ENCODE results near the gene HYI. TPM values are rescaled to one million over a fixed set of nuclear protein-coding genes. Genes with fewer than 3 reads are reported as not detected.

Gene HYI
- polyA plus RNA-seq, 1 donor from 2014 or later, result 14.8 TPM

DNA sequence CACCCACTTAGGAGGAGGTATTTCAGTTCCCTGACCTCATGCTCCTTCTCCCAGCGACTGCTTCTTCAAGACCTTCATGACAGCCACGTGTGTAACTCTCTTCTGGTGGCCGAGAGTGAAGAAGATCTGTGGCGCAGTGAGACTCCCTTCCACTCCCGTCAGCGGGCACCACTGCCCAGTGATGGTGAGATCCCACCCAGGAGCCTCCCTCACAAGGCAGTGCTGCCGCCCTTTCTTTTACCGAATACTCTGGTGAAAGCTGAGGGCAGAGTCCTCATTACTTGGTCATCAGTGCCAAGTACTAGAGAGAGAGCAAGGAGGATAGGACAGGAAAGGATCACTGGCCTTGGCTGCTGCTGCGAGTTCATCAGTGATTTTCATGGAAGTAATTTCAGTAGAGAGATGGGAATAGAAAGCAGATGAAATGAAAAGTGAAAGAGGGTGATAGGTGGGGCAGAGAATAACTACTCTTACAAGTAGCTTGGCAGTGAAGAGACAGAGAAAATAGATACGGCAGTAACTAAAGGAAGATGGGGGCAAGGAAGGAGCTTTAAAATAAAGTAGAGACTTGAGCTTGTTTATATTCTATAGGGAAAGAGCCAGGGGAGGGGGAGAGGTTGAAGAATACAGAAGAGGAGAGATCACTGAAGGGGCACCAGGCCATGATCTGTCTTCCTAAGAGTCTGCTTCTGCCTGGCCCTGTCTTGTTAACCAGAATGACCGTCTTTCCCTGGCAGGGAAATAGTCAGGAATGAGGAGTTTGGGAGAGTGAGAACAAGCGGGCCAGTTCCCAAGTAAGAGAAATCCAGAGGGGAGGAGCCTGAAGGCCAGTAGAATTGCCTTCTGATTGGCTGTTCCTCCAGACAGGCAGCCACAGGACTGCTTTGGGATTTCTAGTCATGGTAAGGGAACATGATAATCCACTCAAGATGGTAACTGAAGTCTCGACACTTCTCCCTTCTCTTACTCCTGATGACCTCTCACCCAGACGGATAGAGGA, 18.3 kb downstream of the HYI start:
- Histone ChIP-seq H3K4me3 (ENCODE audit: low read length) (no peak overlapping the region), H3K9me2 (ENCODE audit: insufficient read depth, low read length) (no peaks in the 10 kb centered on the region), H3K4me2 (ENCODE audit: low read length) (no peak overlapping the region), H3K27me3 (ENCODE audit: insufficient read depth, low read depth, low read length) (no peaks in the 10 kb centered on the region), H3K36me3 (ENCODE audit: insufficient read depth, low read length) (peaks cover 6% of the 10 kb centered on the region), H2AFZ (ENCODE audit: low read depth, low read length) (no peak overlapping the region), H3K27ac (ENCODE audit: low read length) (no peak overlapping the region), H3K9ac (ENCODE audit: low read length) (no peak overlapping the region), H3F3A (ENCODE audit: insufficient read depth, low read length, poor library complexity, severe bottlenecking) (no peaks in the 10 kb centered on the region), H4K20me1 (ENCODE audit: insufficient read depth) (no peaks in the 10 kb centered on the region), H3K79me2 (replicated peaks; ENCODE audit: insufficient read depth, low read length) (no peaks in the 10 kb centered on the region), H3K9me3 (ENCODE audit: low read length) (no peaks in the 10 kb centered on the region)
- no peak for TF ChIP-seq TAF1 (IDR thresholded peaks at IDR 0.05; ENCODE audit: low read depth)
- no peak for TF ChIP-seq MXI1 (conservative IDR thresholded peaks at IDR 0.05; ENCODE audit: poor library complexity, severe bottlenecking)

DNA sequence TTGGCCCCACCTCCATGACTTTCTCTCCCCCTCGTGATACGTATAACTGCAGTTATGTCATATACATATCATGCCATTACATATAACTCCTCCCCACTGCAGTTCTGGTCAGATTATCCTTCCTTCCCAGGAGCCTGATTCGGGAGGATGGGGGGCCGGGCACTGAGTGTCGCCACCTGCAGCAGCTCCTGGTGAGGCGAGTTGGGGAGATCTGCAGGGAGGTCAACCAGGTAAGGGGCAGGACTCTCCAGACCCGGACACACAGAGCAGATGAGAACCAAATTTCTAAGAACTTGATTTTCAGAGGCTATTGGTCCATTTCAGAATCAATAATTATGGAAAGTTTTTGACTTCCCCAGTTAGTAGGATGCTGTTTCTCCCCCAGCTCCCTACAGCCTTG, 19.5 kb downstream of the HYI start:
- no peak overlapping the region for H3K4me2 ChIP-seq (ENCODE audit: low read length)
- H3K4me3 ChIP-seq (ENCODE audit: low read length), result no peak overlapping the region
- H4K20me1 ChIP-seq (ENCODE audit: insufficient read depth), result no peaks in the 10 kb centered on the region
- no peak overlapping the region for H3K9ac ChIP-seq (ENCODE audit: low read length)
- H3K27me3 ChIP-seq (ENCODE audit: insufficient read depth, low read depth, low read length), result no peaks in the 10 kb centered on the region
- H2AFZ ChIP-seq (ENCODE audit: low read depth, low read length), result no peak overlapping the region
- H3F3A ChIP-seq (ENCODE audit: insufficient read depth, low read length, poor library complexity, severe bottlenecking), result no peaks in the 10 kb centered on the region
- TF ChIP-seq MXI1 (conservative IDR thresholded peaks at IDR 0.05; ENCODE audit: poor library complexity, severe bottlenecking) (no peak), TAF1 (IDR thresholded peaks at IDR 0.05; ENCODE audit: low read depth) (no peak), RAD21 (conservative IDR thresholded peaks at IDR 0.05) (no peak), EZH2 (IDR thresholded peaks at IDR 0.05; ENCODE audit: borderline replicate concordance, insufficient read depth, low read length, poor library complexity, severe bottlenecking) (no peak), POLR2AphosphoS5 (IDR thresholded peaks at IDR 0.05) (no peak), EP300 (conservative IDR thresholded peaks at IDR 0.05; ENCODE audit: poor library complexity, severe bottlenecking) (no peak)
- TF ChIP-seq, protein P1, sequence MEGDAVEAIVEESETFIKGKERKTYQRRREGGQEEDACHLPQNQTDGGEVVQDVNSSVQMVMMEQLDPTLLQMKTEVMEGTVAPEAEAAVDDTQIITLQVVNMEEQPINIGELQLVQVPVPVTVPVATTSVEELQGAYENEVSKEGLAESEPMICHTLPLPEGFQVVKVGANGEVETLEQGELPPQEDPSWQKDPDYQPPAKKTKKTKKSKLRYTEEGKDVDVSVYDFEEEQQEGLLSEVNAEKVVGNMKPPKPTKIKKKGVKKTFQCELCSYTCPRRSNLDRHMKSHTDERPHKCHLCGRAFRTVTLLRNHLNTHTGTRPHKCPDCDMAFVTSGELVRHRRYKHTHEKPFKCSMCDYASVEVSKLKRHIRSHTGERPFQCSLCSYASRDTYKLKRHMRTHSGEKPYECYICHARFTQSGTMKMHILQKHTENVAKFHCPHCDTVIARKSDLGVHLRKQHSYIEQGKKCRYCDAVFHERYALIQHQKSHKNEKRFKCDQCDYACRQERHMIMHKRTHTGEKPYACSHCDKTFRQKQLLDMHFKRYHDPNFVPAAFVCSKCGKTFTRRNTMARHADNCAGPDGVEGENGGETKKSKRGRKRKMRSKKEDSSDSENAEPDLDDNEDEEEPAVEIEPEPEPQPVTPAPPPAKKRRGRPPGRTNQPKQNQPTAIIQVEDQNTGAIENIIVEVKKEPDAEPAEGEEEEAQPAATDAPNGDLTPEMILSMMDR (IDR thresholded peaks at IDR 0.05; ENCODE audit: poor library complexity, severe bottlenecking), result no peak
- TF ChIP-seq, protein P2, sequence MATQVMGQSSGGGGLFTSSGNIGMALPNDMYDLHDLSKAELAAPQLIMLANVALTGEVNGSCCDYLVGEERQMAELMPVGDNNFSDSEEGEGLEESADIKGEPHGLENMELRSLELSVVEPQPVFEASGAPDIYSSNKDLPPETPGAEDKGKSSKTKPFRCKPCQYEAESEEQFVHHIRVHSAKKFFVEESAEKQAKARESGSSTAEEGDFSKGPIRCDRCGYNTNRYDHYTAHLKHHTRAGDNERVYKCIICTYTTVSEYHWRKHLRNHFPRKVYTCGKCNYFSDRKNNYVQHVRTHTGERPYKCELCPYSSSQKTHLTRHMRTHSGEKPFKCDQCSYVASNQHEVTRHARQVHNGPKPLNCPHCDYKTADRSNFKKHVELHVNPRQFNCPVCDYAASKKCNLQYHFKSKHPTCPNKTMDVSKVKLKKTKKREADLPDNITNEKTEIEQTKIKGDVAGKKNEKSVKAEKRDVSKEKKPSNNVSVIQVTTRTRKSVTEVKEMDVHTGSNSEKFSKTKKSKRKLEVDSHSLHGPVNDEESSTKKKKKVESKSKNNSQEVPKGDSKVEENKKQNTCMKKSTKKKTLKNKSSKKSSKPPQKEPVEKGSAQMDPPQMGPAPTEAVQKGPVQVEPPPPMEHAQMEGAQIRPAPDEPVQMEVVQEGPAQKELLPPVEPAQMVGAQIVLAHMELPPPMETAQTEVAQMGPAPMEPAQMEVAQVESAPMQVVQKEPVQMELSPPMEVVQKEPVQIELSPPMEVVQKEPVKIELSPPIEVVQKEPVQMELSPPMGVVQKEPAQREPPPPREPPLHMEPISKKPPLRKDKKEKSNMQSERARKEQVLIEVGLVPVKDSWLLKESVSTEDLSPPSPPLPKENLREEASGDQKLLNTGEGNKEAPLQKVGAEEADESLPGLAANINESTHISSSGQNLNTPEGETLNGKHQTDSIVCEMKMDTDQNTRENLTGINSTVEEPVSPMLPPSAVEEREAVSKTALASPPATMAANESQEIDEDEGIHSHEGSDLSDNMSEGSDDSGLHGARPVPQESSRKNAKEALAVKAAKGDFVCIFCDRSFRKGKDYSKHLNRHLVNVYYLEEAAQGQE (IDR thresholded peaks at IDR 0.05; ENCODE audit: borderline replicate concordance), result no peak
- H3K36me3 ChIP-seq (ENCODE audit: insufficient read depth, low read length), result peaks cover 6% of the 10 kb centered on the region
- no peak overlapping the region for H3K27ac ChIP-seq (ENCODE audit: low read length)
- H3K9me2 ChIP-seq (ENCODE audit: insufficient read depth, low read length), result no peaks in the 10 kb centered on the region
- no peaks in the 10 kb centered on the region for H3K9me3 ChIP-seq (ENCODE audit: low read length)
- H3K79me2 ChIP-seq (replicated peaks; ENCODE audit: insufficient read depth, low read length), result no peaks in the 10 kb centered on the region
